Heart right ventricle (tissue), 16 donors: Measurements from ENCODE around the gene SPATC1L. TPM values are rescaled to one million over a fixed set of nuclear protein-coding genes. Genes with fewer than 3 reads are reported as not detected.
"Not testable (repeated sequence)": the region's sequence is repeated elsewhere in the genome, so short reads cannot be mapped to it uniquely, and the experiment has no call there.

Experiments
- ATAC-seq, 8 donors: fragments of 200-7000 bp; cut with Tn5 transposase; one replicate each; pipeline ENCODE4 v1.9.1; 2020; ENCODE audit warnings: mild to moderate bottlenecking in 8 of 8, moderate library complexity in 8 of 8, moderate number of reproducible peaks in 1 of 8
- DNase-seq, 2 donors: peaks; one replicate each; pipeline ENCODE4 v3.0.0-alpha.2; 2020
- H3K27ac ChIP-seq, 10 donors: fragments of 200-600 bp; sonication (generic) in 2 of 10; one replicate each; pipeline versions ENCODE4 v1.5.0 to v1.8.0; 2020 to 2022; ENCODE audit warnings: mild to moderate bottlenecking in 3 of 10
- H3K27me3 ChIP-seq, 7 donors: fragments of 200-600 bp; one replicate each; pipeline ENCODE4 v1.8.0; 2021 to 2022; ENCODE audit warnings: mild to moderate bottlenecking in 2 of 7
- H3K36me3 ChIP-seq, 9 donors: fragments of 200-600 bp; sonication (generic) in 1 of 9; one replicate each; pipeline versions ENCODE4 v1.5.0 to v1.8.0; 2020 to 2022; ENCODE audit warnings: mild to moderate bottlenecking in 2 of 9
- H3K4me1 ChIP-seq, 9 donors: fragments of 200-600 bp; sonication (generic) in 1 of 9; one replicate each; pipeline versions ENCODE4 v1.5.0 to v1.8.0; 2020 to 2022; ENCODE audit warnings: mild to moderate bottlenecking in 4 of 9
- H3K4me3 ChIP-seq, 10 donors: fragments of 200-600 bp; sonication (generic) in 2 of 10; one replicate each; pipeline versions ENCODE4 v1.5.0 to v1.8.0; 2020 to 2022; ENCODE audit warnings: mild to moderate bottlenecking in 7 of 10, moderate library complexity in 2 of 10
- H3K9me3 ChIP-seq, 11 donors: fragments of 200-600 bp in 10 of 11; sonication (generic) in 2 of 11; one replicate each; pipeline versions ENCODE4 v1.5.0 to v1.8.0; 2013 to 2022; ENCODE audit warnings: mild to moderate bottlenecking in 2 of 11, control low read depth in 1 of 11, moderate library complexity in 1 of 11
- WGBS, 2 donors: extraction: QIAGEN DNeasy Blood & Tissue Kit; methylation state at CpG; one replicate each; pipeline ENCODE4 v1.1.7; 2013; ENCODE audit warnings: inconsistent platforms in 1 of 2; 5-methylcytosine and 5-hydroxymethylcytosine counted together
- intact Hi-C, 10 donors: fragments of 100-400 bp; cut with DNase I; formaldehyde crosslinking; loops; one replicate each; pipeline versions ENCODE4 v1.11.1 to v1.14.2; 2022
- polyA plus RNA-seq, 2 donors: library from polyadenylated mRNA; stranded (reverse); fragments of 200-250 nt; gene quantifications; one replicate each; pipeline ENCODE4 v1.2.3, GENCODE V29; 2013
- total RNA-seq, 10 donors: library from RNA; stranded (reverse); fragmentation: NEBNext Ultra II Directional in 3 of 10; extraction: Animal tissue kit (Norgen Biotek cat#: 25700) in 3 of 10; gene quantifications; one replicate each; pipeline versions ENCODE4 v1.2.1 to v1.2.4, GENCODE V29; 2021 to 2023
- TF ChIP-seq, protein P1 (sequence below), 9 donors: fragments of 200-600 bp; sonication (generic) in 2 of 9; IDR thresholded peaks; one replicate each; pipeline versions ENCODE4 v1.5.0 to v1.8.0; 2021 to 2022; ENCODE audit warnings: antibody characterized with exemption in 9 of 9, mild to moderate bottlenecking in 5 of 9, moderate library complexity in 1 of 9
- donor health status: Arrhythmogenic right ventricular cardiomyopathy.
- donor health status: ischemic (EF 13 %, LVEDD 7.1; RV severe dilation, severe dysfunction).
- donor health status: healthy with polysubstance abuse.
- donor health status: DM: no; HTN: yes; CAD: no.
- donor health status: DM: no; HTN: no; CAD: no.
- donor health status: ischemic (EF 25% LVEDD 6.9; RV normal size, moderate dysfunction).
- donor health status: ischemic (EF 25% LVEDD 5.7; RV mildly dilated, moderate dysfunction).
- donor health status: healthy.
- donor health status: DM: yes; HTN: yes; CAD: no.
- donor health status: Ischemic cardiomyopathy.
- donor health status: ischemic (EF 35%, LVEDD 5.7; RV mildly dilated, moderate dysfunction).
- donor health status: nonischemic (EF 11% LVEDD 7.7; RV severe dilation, severe dysfunction).
- donor health status: DM: yes; HTN: yes; CAD: no.
- donor health status: PGD.
- donor health status: ischemic (EF 29% LVEDD 5.4; RV normal size, mild dysfunction).
- donor health status: nonischemic (EF 23%, LVEDD 6.1; RV moderate dilation, normal function).

SPATC1L gene
- total and polyA plus RNA-seq, 12 donors: 4.7 to 14.6 (median 8.4) TPM

DNA sequence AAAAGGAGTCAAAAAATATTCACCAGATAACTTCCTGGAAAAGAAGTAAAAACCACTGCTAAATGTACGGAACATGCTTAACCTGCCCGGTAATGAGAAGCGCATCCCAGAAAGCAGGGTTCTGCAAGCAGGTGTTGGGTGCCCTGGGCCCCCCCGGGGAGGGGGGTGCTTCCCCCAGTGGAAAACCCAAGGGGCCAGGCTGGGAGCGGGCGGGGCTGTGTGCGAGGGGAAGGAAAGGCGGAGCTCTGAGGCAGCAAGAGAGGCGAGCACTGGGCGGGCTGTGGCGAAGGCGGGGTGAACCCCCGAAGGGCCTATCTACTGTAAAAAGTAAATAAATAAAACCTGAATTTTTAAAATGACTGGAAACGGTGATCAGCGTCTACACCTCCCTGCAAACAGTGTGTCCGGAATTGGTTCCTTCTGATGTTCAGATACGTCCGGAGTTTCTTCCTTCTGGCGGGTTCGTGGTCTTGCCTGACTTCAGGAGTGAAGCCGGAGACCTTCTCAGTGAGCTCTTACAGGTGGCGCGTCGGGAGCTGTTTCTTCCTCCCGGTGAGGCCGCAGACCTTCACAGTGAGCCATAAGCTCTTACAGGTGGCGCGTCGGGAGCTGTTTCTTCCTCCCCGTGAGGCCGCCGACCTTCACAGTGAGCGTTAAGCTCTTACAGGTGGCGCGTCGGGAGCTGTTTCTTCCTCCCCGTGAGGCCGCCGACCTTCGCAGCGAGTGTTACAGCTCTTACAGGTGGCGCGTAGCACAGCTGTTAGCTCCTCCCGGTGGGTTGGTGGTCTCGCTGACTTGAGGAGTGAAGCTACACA, 42.3 kb downstream of the SPATC1L start:
- 90 to 93% methylated on average over 45 of the region's 45 CpGs for WGBS, 2 donors
- H3K27ac ChIP-seq: no peak overlapping the region
- H3K4me3 ChIP-seq: no peak overlapping the region
- no peaks in the 10 kb centered on the region for H3K27me3 ChIP-seq
- intact Hi-C loops: loop anchor here in 5 of 10 donors (5.0 to 10.0 kb wide), 4 partner anchors 85 to 115 kb away; partner anchors contain the start of gene LSS (in 2 of the 5)
- H3K9me3 ChIP-seq: no peaks in the 10 kb centered on the region
- TF ChIP-seq, protein P1, sequence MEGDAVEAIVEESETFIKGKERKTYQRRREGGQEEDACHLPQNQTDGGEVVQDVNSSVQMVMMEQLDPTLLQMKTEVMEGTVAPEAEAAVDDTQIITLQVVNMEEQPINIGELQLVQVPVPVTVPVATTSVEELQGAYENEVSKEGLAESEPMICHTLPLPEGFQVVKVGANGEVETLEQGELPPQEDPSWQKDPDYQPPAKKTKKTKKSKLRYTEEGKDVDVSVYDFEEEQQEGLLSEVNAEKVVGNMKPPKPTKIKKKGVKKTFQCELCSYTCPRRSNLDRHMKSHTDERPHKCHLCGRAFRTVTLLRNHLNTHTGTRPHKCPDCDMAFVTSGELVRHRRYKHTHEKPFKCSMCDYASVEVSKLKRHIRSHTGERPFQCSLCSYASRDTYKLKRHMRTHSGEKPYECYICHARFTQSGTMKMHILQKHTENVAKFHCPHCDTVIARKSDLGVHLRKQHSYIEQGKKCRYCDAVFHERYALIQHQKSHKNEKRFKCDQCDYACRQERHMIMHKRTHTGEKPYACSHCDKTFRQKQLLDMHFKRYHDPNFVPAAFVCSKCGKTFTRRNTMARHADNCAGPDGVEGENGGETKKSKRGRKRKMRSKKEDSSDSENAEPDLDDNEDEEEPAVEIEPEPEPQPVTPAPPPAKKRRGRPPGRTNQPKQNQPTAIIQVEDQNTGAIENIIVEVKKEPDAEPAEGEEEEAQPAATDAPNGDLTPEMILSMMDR (IDR thresholded peaks at IDR 0.05): no peak
- DNase-seq (peak in 1 of 2 donors; percentile 15), ATAC-seq (no peak)
- H3K4me1 ChIP-seq: peaks cover 0 to 9% (median 5%) of the 10 kb centered on the region in 9 donors
- no peaks in the 10 kb centered on the region for H3K36me3 ChIP-seq

DNA sequence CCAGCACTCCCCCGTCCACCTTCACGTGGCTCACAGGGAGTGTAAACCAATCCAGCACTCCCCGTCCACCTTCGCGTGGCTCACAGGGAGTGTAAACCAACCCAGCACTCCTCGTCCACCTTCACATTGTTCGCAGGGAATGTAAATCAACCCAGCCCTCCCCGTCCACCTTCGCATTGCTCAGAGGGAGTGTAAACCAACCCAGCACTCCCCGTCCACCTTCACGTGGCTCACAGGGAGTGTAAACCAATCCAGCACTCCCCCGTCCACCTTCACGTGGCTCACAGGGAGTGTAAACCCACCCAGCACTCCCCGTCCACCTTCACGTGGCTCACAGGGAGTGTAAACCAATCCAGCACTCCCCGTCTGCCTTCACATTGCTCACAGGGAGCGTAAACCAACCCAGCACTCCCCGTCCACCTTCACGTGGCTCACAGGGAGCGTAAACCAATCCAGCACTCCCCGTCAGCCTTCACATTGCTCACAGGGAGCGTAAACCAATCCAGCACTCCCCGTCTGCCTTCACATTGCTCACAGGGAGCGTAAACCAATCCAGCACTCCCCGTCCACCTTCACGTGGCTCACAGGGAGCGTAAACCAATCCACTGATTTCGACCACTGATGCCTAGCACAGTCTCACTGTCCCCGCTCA, 43.8 kb downstream of the SPATC1L start:
- not testable (repeated sequence) for ATAC-seq, H3K27me3 ChIP-seq, H3K27ac ChIP-seq, H3K4me1 ChIP-seq, H3K9me3 ChIP-seq, H3K36me3 ChIP-seq, H3K4me3 ChIP-seq
- DNase-seq: peak in 1 of 2 donors; percentile 3
- 78 to 83% methylated on average over 29 of the region's 29 CpGs for WGBS, 2 donors
- intact Hi-C loops: loop anchor here in 5 of 10 donors (5.0 to 10.0 kb wide), 4 partner anchors 87 to 117 kb away; partner anchors contain the start of gene LSS (in 2 of the 5)

DNA sequence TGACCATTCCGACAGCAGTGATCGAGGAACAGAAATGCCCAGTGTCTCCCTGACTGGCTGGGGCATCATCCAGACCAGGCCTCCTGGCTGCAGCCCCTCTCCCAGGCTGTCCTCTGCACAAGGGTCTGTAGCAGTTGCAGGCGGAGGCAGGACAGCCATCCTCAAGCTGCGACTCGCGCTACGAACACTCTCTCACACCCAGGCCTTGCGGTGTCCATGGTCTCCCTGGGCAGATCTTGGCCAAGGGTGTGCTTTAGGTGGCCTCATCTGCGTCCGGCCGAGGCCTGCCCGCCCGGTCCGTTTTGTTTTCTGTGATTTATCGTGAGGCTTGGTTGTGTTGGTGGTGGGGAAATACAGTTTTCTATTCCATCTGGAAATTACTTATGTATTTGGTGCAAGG, 44.6 kb downstream of the SPATC1L start:
- Histone ChIP-seq H3K36me3 (no peaks in the 10 kb centered on the region), H3K27me3 (no peaks in the 10 kb centered on the region), H3K4me3 (no peak overlapping the region), H3K9me3 (no peaks in the 10 kb centered on the region), H3K4me1 (peaks cover 0 to 9% (median 7%) of the 10 kb centered on the region in 9 donors), H3K27ac (no peak overlapping the region)
- 92 to 95% methylated on average over 15 of the region's 15 CpGs for WGBS, 2 donors
- ATAC-seq: no peak
- peak in 1 of 2 donors; percentile 2 for DNase-seq
- intact Hi-C loops: loop anchor here in 5 of 10 donors (5.0 to 10.0 kb wide), 4 partner anchors 88 to 118 kb away; partner anchors contain the start of gene LSS (in 2 of the 5)
- TF ChIP-seq, protein P1 (IDR thresholded peaks at IDR 0.05): no peak

DNA sequence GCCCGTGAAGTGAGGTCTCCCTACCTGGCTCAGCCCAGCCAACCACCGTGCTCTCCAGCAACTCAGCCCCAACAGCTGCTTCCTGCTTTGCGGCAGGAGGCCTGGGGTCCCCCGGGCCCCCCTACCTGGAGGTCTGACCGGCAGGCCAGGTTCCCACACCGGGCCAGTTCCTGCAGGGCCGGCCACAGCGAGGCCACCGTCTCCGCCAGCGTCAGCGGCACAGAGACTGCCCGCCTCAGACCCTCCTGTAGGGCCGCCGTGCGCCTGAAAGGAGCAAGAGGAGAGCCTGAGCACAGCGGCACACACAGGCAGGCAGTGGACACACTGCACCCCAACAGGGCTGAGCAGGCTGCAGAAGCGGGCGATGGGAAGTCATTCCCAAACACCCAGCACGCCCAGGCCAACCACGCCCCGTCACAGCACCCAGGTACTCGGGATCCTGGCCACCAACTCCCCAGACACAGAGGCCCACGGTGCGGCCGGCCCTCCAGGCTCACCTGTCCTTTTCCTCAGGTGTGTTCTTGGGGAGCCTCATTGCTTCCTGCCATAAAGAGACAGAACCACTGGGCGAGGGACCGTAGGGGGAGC, 45.8 kb downstream of the SPATC1L start:
- TF ChIP-seq, protein P1 (IDR thresholded peaks at IDR 0.05): no peak
- Histone ChIP-seq H3K36me3 (no peaks in the 10 kb centered on the region), H3K4me1 (peaks cover 0 to 5% (median under 1%) of the 10 kb centered on the region in 9 donors), H3K4me3 (no peak overlapping the region), H3K27me3 (no peaks in the 10 kb centered on the region), H3K27ac (no peak overlapping the region), H3K9me3 (no peaks in the 10 kb centered on the region)
- intact Hi-C loops: no loop called here
- ATAC-seq: no peak
- DNase-seq: no peak
- 92 to 93% methylated on average over 28 of the region's 28 CpGs for WGBS, 2 donors
